Measurements from ENCODE around the gene MIB2.

DNA sequence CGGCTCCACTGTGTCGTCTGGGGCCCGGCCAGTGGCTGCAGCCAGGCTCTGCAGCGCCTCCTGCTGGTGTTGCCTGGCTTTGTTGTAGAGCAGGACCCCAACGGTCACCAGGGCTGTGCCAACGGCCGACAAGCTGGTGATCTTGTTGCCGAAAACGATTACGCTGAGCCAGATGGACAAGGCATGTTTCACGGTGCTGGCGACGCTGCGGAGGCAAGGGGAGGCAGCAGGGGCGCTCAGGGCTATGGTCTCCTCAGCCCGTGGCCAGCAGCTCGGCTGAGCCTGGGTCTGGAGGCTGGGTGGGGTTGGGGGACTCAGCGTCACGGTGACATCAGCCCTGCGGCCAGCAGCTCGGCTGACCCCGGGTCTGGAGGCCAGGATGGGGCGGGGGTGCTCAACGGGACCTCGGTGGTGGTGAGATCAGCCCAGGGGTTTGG, 50.5 kb downstream of the MIB2 start:
- TF ChIP-seq ZNF274 (IDR thresholded peaks at IDR 0.05; ENCODE audit: low read depth, low read length) (no peak), SUZ12 (IDR thresholded peaks at IDR 0.05; ENCODE audit: extremely low read depth, insufficient read depth, insufficient read length) (no peak), YY1 (IDR thresholded peaks at IDR 0.05; ENCODE audit: insufficient read depth, insufficient read length) (no peak)

Measured in NT2/D1 (cell line).